ENCODE results near the gene ADCY5.

Gene ADCY5

GRCh38 chr3:123301331-123302184 lies 147.3 kb downstream of the ADCY5 start:
- DNase-seq (ENCODE audit: low read depth): no peak

- no peak for DNase-seq (ENCODE audit: low read depth)
These were observed 148.3 kb downstream of the ADCY5 start for GRCh38 chr3:123300583-123300982.

GRCh38 chr3:123300056-123300455 lies 148.8 kb downstream of the ADCY5 start:
- DNase-seq (ENCODE audit: low read depth): no peak

GRCh38 chr3:123299581-123299980 lies 149.3 kb downstream of the ADCY5 start:
- DNase-seq (ENCODE audit: low read depth): no peak

GRCh38 chr3:123298903-123299302 lies 150.0 kb downstream of the ADCY5 start:
- peak; percentile 14 for DNase-seq (ENCODE audit: low read depth)

GRCh38 chr3:123297627-123297899 lies 151.3 kb downstream of the ADCY5 start:
- no peak for DNase-seq (ENCODE audit: low read depth)

- no peak for DNase-seq (ENCODE audit: low read depth)
These were observed 151.9 kb downstream of the ADCY5 start for GRCh38 chr3:123296836-123297626.

- no peak for DNase-seq (ENCODE audit: low read depth)
These were observed 152.6 kb downstream of the ADCY5 start for GRCh38 chr3:123296261-123296660.

GRCh38 chr3:123295901-123296250 lies 153.0 kb downstream of the ADCY5 start:
- DNase-seq (ENCODE audit: low read depth): no peak

- DNase-seq (ENCODE audit: low read depth): no peak
These were observed 153.6 kb downstream of the ADCY5 start for GRCh38 chr3:123295171-123295900.

GRCh38 chr3:123294296-123294938 lies 154.5 kb downstream of the ADCY5 start:
- no peak for DNase-seq (ENCODE audit: low read depth)

GRCh38 chr3:123292321-123293310 lies 156.3 kb downstream of the ADCY5 start:
- no peak for DNase-seq (ENCODE audit: low read depth)

GRCh38 chr3:123291404-123291803 lies 157.5 kb downstream of the ADCY5 start:
- DNase-seq (ENCODE audit: low read depth): no peak

GRCh38 chr3:123290962-123291361 lies 157.9 kb downstream of the ADCY5 start:
- DNase-seq (ENCODE audit: low read depth): no peak

- DNase-seq (ENCODE audit: low read depth): no peak
These were observed 158.6 kb downstream of the ADCY5 start for GRCh38 chr3:123290107-123290930.

GRCh38 chr3:123289391-123290106 lies 159.3 kb downstream of the ADCY5 start:
- DNase-seq (ENCODE audit: low read depth): no peak

GRCh38 chr3:123287962-123288302 lies 161.0 kb downstream of the ADCY5 start:
- no peak for DNase-seq (ENCODE audit: low read depth)

- DNase-seq (ENCODE audit: low read depth): no peak
These were observed 161.6 kb downstream of the ADCY5 start for GRCh38 chr3:123287051-123287961.
